NCI-H226 (cell line): ENCODE data around the gene NPM3.

Experiments used
- DNase-seq: peaks from one replicate; pipeline ENCODE4 v3.0.0-alpha.2; 2015

Gene NPM3, protein sequence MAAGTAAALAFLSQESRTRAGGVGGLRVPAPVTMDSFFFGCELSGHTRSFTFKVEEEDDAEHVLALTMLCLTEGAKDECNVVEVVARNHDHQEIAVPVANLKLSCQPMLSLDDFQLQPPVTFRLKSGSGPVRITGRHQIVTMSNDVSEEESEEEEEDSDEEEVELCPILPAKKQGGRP

DNA sequence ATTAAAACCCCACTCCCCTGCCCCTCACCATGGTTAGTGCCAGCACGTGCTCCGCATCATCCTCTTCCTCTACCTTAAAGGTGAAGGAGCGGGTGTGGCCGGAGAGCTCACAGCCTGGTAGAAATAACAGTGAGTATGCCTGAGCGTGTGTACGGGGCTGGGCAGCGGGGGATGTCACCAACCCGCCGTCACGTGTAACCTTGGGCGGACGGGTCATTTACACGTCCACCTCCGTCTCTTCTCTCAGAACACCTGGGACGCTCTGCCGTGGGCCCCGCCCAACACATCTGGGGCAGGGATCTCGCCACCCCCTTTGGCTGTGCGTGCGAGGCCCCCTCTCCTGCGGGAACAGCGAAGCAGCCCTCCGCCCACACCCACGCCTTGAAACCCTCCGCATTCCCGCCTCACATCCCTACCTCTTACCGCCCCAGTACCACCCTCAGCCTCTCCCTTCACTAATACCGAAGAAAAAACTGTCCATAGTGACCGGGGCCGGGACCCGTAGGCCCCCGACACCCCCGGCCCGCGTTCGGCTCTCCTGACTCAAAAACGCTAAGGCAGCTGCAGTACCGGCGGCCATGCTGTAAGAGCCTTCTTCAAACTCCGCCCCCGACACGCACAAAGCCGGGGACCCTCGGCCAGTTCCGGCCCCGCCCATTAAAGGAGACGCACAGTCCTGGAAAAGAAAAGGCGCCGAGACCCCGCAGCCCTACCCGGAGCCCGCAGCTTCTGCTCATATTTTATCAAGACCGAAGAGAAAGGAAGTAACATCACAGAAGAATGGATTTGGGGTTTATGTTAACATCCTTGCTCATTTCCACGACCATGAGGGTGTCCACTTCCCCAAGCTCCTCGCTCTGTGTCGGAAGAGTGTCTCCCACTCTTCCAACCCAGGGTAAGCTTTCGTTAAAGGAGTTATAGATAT lies at the start of gene NPM3:
TSS of gene NPM3 (minus strand) at position 636 of the 925 bp plus-strand sequence. CDS start at position 580, 56 bp downstream.
- peak; percentile 64 for DNase-seq

DNA sequence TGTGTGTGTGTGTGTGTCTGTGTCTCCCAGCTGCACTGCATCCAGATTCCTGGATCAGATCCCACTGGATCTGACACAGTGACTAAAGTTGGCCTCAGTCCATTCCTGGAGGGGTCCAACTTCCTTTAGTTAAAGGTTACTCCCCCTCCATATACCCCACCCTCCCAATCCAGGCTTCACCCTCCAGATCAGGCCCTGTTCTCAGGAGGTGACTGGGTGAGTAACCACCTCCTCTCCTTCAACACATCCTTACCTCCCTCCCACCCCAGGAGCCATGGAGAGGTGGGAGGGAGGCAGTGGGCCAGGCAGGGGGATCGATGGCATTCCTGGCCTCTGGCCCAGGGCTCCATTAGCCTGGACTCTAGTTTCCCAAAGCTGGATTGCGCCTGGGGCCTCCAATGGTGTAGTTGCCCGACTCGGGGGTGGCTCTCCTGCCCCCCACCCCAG lies 49.1 kb upstream of the NPM3 start:
- DNase-seq = no peak

DNA sequence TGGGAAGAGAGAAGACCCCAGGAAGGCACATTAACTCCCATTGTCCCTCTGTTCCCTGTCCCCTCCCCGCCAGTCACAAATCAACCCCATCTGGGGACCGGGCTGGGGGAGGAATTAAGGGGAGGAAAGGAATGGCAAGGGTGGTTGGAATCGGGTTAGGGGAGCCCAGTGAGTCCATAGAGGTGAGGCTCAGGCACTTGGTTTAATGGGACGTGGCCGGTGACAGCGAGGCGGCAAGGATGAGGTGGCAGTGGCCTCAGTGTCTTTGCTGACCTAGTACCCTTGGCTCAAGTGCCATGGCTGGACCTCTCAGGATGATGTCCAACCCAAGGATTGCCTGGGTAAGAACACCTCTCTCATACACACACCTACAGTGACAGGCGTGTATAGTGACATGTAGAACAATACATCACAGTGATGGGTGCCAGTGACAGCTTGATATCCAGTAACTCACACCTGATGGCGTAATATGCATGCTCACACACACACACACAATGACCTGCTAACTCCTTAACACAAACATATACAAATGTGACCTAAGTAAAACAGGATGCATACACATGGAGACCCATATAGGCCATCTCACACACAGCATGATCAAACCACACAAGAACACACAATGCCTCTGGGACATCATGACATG lies 48.0 kb upstream of the NPM3 start:
- no peak for DNase-seq

DNA sequence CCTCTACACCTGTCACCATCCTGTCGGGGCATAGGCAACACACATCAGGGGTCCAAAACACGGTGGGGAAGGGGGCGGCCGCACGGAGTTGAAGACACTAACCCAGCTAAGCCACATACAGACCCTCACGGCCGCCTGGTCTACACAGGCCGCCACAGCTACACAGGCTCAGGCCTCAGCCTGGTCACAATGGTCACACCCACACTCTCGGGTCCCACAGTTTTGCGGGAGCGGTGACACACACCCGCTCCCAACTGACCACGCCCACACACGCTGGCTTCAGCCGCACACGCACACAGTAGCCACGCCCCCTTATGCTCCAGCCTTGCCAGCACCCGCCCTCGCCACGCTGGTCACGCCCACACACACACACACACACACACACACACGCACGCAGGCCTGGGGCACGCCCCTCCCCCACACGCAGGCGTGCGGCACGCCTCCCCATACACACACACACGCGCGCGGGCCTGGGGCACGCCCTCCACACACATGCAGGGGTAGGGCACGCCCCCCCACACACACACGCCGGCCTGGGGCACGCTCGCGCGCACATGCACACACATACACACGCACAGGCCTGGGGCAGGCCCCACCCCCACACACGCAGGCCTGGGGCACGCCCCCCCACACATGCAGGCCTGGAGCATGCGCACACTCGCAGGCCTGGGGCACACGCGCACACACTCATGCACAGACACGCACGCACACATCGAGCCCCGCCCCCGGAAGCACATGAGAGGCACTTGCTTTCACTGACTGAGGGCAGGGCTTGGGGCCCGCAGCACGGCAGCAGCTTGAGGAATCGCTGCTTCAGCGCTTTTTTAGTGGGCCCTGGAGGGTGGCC lies 47.3 kb upstream of the NPM3 start:
- DNase-seq = peak; percentile 76

DNA sequence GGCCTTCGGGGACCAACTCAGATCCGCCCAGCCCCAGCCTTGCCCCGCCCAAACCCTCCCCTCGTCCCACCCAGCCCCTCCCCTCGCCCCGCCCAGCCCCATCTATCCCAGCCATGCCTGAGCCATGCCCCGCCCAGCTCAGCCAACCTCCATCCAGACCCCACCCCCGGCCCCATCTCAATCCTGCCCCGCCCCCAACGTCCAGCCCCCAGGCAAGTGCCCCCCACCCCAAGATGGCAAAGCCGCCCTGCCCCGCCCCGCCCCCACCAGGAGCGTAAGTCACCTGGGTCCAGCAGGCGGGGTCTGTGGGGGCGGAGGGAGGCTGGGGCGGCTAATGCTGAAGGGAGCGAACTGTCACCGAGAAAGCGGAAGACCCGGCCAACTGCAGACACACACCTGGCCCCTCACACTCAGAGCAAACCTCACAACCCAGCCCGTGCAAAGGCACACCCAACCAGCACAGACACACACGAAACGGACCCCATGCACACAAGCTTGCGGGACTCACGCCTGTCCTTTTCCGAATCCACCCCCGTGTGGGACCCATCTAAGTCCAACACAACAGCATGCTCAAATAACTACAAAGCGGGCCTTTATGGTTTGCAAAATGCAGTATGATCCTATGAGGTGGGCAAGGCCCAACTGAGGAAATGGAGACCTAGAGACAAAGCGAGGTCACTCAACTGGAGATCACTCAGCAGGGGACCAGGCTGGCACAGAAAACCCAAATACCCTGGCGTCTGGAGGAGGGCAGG lies 46.5 kb upstream of the NPM3 start:
- DNase-seq = peak; percentile 14

DNA sequence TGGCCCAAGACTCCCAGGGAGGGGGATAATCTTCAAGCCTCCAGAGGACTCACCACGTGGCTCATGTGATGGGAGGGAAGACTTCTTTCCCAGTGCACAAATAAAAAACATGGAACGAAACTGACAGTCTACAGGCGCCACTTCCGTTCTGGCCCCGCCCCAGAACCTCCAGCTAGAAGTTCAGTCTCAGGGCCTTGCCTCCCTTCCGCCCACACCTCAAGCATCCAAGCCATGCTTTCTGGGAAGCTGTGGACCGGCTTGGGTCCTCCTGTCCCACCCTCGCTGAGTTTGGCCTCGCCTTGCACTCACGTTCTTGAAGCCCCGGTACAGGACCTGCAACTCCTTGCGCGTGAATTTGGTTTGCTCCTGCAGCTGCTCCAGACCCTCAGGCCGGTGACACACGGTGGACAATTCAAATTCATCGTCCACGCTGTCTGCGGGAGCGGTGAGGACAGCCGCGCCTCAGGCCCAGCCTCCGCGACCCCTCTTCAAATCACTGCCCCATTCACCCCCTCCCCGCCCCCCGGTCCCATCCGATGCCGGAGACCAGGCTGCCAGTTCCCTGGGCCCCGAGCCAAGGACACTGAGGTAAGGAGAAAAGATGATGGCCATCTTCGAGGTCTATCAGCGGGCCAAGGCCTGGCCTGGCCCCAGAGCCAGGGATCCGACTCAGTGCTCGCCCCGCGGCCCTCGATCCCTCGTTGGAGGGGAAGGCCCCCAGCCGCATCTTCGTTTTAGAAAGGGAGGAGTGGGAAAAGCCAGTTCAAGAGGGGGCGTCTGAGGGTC lies 45.7 kb upstream of the NPM3 start:
- no peak for DNase-seq

DNA sequence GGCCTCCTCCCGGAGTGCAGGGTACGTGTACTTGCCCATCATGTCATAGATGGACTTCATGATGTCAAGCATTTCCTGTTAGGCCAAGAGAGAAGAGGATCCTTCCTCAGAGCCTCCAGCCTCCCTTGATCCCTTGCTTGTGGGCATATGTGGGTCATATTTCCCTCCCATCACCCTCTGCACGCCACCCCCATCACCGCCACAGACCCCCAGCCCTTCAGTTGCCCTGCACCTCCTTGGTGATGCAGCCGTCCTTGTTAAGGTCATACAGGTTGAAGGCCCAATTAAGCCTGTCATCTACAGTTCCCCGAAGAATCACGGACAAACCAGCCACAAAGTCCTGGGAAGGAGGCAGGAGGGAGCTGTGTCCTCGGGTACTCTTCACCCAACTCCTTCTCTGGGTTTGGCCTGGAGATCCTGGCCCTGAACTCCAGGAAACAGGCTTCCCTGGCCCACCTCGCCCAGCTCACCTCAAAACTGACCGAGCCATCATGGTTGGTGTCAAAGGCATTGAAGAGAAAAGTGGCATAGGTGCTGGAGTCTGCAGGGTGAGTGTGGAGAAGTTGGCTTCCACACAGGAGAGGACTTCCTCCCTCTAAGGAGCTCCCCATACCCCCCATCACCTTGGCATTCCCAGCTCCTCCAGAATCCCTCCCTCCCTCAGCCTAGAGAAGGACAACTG lies 44.8 kb upstream of the NPM3 start:
- no peak for DNase-seq

DNA sequence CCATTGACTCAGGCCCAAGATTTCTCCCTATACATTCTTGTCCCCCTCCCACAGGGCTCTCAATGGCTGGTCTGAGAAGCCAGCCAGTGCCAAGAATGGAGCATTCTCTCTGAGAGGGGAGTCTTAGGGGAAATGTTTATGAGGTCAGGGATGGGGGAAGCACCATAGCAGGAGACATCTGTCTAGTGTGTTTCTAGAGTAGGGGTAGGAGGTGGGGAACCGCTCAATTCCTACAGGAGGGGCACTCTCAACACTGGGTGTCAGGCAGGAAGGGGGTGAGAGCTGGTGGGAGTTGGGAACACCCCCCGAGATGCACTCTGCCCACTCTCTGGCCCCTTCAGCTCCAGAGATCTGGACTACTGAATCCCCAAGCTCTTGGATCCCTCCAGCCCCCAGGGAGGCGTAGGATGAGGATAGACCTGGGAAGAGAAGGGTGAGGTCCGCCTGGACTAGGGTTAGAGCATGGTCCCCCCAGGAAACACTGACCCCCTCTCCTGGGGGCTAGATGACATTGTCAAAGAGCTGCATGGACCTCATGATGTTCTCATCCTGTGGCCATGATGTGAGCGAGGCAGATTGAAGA lies 43.7 kb upstream of the NPM3 start:
- DNase-seq = no peak

DNA sequence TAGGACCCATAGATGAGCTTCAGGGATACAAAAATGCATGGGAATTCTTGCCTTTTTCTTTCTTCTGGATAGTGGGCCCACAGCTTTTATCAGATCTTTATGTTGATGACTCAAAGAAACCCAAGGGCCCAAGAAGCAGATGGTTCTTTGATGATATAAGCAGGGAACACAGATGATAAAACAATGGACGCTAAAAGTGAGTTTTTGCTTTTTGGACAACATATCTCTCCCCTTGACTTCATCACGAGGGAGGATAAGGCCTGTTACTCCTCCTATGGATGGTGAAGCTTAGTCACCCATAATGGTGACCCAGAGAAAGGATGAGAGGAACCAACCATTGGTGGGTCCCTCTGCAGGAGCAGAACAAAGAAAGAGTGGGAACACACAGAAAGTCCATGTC lies 41.5 kb upstream of the NPM3 start:
- DNase-seq = no peak

DNA sequence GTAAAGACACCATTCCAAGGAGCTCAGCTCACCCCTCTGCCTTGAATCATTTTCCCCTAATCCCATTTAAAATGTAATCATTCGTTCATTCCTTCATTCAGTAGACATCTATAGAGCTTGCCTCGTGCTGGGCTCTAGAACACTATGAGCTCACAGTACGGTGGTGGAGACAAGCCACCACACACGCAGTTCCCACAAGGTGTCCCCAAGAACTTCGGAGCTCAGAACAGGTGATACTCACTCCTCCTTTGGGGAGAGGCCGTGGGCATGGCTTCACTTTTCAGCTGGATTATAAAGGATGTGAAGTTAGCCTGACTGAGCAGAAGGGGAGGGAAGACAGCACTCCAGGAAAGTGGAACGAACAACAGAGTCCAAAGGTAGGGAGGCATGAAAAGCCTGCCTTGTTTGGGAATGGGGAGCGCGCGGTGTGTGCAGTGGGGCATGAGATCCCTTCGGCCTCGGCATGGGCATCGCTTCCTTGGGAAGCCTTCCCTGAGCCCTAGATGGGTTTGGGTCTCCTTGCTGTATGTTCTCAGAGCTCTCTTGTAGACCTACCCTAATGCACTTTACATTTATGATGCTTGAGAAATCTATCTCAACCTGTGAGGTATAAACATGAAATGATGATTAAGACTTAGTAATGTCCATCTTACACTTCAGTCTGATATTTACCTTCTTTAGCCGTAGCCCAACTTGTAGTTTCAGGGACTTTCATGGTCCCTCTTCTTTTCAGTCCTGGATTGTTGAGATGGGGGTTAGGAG lies 35.8 kb upstream of the NPM3 start:
- DNase-seq = no peak

DNA sequence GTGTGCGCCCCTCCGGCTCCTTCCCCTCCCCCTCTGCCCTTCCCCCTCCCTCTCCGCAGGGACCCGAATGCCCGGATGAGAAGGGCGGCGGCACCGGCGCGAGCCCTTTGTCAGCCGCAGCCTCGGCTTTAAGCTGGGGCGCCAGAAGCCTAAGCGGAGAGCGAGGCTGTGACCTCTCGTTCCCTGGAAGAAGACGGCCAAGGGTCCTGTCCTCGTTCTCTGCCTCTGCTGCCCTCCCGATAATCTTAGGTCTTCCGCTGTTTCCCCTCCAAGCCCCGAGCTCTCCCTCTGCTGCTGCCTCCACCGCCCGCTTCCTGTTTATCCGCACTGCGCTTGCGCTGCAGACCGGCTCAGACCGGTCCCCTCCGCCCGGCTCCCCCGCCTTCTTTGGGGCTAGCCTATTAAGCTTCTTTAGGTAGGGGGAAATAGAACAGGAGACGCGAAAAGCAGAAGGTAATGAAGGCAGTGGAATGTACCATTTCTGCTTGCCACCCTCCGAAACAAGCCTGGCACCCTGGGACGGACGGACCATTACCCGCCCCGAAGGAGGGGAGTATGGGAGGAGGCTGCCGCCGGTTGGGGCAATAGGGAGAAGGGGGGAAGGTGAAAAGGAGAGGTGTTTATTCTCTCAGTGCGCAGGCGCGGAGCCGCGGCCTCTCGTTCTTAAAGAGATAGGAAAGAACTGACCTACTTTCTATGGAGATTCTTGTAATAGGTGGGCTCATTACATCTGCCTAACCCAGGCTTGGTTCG lies 35.0 kb upstream of the NPM3 start, which contains the start of gene OGA:
TSS of gene OGA (minus strand) at position 326 of the 753 bp plus-strand sequence. CDS start 422 bp downstream, outside the sequence.
- DNase-seq = peak; percentile 99

DNA sequence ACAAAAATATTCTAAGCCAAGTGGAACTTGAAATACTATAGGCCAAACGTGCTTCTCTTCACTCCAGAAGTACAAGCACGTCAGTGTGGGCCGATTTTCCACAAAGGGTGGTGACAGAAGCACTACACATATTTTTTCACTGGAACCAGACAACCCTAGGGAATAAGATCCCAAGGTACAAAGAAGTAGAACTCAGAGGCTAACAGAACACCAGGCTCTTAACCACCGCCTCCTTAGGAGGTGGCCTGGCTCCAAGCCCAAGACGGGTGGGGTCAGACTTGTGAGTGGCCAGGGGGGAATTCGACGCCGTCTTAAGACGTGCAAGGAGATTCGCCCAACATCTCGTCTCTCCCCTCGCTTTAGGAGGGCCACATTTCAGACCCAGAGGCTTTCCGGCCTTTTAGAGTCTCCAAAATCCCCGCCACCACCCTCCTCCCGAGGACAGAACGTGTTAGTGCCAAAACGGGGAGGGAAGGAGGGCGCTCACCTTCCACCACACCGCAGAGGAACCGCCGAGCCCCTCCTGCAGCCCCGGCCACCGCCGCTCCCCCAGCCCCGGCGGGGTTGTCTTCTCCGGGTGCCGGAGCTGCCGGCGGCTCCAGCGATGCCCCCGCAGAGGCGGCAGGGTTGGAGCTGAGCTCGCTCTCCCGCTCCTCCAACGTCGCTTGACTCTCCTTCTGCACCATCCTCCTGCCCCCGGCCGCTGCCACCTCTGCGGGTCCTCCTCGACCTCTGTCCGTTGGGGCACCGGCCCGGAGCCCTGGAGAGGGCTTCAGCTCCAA lies 34.3 kb upstream of the NPM3 start:
- peak; percentile 89 for DNase-seq

DNA sequence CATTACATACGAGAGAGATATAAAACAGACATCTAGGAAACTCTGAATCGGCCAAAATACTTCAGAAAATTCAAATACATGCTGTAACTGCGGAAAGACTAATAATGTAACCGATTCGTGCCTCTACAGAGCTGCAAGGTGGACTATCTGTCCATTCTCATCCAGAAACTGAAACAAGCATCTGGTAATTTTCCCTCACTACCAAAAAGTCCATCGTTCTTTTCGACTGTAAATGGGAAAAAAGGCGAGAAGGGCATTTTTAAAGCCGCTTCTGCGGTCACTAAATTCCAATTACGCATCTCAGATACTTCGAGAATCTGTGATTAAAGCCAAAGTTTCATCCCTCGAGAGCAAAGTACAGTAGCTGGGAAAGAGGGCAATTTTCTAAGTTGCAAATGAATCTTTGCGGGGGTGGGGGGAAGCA lies 33.7 kb upstream of the NPM3 start:
- DNase-seq = no peak

DNA sequence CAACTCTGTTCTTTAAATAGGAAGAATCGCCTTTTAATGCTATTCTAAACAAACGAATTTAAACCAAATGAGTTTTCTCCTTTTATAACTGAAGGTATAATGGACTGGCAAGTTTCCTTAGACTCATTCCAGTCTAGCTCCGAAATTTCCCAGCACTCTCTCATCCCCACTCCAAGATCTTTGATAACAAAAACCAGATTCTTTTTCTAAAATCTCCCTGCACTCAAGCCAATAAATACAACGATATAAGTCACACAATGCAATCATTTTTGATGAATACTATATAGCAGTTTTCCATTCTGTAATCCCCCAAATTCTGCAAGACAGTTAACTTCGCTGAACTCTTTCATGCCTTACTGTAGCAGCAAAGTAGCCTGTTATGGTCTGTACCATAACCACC lies 33.1 kb upstream of the NPM3 start:
- DNase-seq = no peak

DNA sequence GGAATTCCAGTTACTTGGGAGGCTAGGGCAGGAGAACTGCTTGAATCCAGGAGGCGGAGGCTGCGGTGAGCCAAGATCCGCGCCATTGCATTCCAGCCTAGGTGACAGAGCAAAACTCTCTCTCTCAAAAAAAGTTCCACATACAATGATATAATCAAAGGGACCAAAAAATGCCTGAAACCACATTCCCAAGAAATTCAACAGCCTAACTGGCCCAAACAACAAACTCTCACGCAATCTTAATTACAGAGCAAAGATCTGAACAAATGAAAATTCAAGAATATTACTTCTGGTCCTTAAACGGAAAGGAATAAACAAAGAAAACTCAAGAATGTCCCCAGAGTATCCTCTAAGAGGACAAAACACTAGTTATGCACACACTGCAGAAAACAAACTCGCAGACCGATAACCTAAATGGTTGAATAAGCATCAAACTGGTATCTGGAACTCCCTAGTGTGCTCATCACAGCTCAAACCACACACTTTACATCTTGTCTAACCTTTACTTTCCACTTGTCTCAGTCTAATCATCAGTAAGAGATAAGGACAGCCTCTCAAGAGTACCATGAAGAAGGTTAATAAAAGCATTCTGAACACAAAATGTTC lies 31.3 kb upstream of the NPM3 start:
- no peak for DNase-seq

DNA sequence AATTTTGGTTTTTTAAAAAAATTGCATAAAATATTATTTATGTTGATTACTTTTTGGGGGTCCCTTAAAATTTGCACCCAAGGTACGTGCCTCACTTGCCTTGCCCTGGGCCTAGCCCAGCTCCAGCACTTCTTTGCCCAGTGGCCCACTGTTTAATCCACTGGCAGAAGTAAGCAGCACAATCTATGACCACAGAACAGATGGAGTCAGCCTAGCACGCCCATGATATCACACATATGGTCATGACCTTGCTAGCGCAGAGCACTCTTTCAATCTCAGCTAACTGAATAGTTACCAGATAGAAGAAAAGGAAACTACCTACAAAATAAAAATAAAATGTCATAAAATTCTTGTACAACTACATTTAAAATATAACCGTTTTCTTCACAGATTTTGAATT lies 29.4 kb upstream of the NPM3 start:
- no peak for DNase-seq

DNA sequence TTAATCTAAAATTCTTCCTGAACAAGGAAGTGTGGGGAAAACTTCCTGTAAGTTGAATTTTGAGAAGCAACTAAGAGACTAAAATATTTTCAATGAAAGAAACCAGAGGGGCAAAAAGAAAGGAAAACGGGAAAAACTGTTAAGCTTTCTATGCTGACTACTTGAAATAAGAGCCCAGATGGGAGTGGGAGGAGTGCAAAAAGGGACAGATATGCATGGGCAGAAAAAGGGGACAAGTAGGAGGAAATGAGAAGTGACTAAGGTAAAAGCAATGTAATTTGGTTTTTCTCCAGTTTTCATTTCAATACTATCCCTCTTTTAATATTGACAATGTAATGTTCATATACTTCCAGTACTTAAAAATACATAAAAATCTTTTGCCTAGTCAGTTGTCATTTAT lies 23.9 kb upstream of the NPM3 start:
- no peak for DNase-seq
